Panc1 (cell line): ENCODE results near the gene CST6.
A peak's percentile ranks its signal among the peaks of the same experiment; 100 is the strongest.

ENCODE experiments used
- POLR2AphosphoS5 ChIP-seq: IDR thresholded peaks from 2 replicates; pipeline ENCODE4 v1.6.1; 2012; ENCODE audit warnings: mild to moderate bottlenecking, low read depth, low read length, moderate library complexity
- TF ChIP-seq, protein P1 (sequence below): fragments of 450-650 bp; IDR thresholded peaks from 2 replicates; pipeline ENCODE4 v1.5.1; 2017; ENCODE audit warnings: mild to moderate bottlenecking
- TF ChIP-seq, protein P2 (sequence below), 2 experiments: IDR thresholded peaks; 2 replicates each; pipeline ENCODE4 v1.6.1; 2011 to 2012; ENCODE audit warnings: low read depth in 2 of 2, control low read depth in 1 of 2, low read length in 1 of 2, mild to moderate bottlenecking in 1 of 2, moderate library complexity in 1 of 2; ENCODE audit not compliant: insufficient read depth in 1 of 2

DNA sequence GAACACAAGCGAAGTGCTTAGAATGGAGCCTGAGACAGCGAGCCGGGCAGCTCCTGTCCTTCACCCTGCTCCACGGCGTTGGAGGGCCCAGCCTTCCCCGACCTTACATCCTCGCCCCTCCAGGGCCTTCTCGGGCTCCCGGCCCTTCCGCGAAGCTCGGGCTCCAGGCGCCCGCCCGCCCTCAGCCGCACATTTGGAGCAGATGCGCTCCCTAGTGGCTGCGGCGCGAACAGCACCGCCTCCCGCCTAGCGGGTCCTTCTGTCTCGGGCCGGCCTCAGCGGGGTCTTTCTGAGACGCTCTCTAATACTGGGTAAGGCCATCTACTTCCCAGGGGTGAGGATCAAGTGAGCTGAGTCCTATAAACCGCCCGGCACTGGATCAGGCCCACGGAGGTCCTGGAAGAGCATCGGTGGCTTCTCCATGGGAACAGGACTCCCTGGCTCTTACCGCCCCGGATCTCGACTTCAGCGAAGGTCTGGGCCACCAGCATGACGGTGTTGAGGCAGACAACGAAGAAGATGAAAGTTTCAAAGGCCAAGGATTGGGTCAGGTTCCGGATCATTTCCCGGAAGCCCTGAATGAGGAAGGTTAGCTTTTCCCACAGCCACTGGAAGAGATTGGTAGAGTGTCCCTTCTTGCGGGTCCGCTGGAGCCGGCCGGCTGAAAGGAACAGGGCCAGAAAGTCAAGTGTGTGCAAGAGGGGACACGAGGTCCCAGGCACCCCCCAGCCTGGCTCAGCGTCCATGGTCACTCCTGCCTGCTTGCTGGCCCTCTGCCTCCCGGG is 10.8 kb downstream of the CST6 start:
- TF ChIP-seq, protein P1, sequence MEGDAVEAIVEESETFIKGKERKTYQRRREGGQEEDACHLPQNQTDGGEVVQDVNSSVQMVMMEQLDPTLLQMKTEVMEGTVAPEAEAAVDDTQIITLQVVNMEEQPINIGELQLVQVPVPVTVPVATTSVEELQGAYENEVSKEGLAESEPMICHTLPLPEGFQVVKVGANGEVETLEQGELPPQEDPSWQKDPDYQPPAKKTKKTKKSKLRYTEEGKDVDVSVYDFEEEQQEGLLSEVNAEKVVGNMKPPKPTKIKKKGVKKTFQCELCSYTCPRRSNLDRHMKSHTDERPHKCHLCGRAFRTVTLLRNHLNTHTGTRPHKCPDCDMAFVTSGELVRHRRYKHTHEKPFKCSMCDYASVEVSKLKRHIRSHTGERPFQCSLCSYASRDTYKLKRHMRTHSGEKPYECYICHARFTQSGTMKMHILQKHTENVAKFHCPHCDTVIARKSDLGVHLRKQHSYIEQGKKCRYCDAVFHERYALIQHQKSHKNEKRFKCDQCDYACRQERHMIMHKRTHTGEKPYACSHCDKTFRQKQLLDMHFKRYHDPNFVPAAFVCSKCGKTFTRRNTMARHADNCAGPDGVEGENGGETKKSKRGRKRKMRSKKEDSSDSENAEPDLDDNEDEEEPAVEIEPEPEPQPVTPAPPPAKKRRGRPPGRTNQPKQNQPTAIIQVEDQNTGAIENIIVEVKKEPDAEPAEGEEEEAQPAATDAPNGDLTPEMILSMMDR, result peak; percentile 100
- TF ChIP-seq POLR2AphosphoS5, result 0 out of 2 replicates have a peak, but pooled peaks have one; percentile 25
- TF ChIP-seq, protein P2, sequence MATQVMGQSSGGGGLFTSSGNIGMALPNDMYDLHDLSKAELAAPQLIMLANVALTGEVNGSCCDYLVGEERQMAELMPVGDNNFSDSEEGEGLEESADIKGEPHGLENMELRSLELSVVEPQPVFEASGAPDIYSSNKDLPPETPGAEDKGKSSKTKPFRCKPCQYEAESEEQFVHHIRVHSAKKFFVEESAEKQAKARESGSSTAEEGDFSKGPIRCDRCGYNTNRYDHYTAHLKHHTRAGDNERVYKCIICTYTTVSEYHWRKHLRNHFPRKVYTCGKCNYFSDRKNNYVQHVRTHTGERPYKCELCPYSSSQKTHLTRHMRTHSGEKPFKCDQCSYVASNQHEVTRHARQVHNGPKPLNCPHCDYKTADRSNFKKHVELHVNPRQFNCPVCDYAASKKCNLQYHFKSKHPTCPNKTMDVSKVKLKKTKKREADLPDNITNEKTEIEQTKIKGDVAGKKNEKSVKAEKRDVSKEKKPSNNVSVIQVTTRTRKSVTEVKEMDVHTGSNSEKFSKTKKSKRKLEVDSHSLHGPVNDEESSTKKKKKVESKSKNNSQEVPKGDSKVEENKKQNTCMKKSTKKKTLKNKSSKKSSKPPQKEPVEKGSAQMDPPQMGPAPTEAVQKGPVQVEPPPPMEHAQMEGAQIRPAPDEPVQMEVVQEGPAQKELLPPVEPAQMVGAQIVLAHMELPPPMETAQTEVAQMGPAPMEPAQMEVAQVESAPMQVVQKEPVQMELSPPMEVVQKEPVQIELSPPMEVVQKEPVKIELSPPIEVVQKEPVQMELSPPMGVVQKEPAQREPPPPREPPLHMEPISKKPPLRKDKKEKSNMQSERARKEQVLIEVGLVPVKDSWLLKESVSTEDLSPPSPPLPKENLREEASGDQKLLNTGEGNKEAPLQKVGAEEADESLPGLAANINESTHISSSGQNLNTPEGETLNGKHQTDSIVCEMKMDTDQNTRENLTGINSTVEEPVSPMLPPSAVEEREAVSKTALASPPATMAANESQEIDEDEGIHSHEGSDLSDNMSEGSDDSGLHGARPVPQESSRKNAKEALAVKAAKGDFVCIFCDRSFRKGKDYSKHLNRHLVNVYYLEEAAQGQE (IDR thresholded peaks at IDR 0.05; ENCODE audit: insufficient read depth in 1 of 2, low read depth in 2 of 2, low read length in 1 of 2), result no peak
